ENCODE results near the gene OR7A5.

- TF ChIP-seq GATA2 (CRISPR knock-in tag; IDR thresholded peaks at IDR 0.05): no peak
- TF ChIP-seq, protein P1, sequence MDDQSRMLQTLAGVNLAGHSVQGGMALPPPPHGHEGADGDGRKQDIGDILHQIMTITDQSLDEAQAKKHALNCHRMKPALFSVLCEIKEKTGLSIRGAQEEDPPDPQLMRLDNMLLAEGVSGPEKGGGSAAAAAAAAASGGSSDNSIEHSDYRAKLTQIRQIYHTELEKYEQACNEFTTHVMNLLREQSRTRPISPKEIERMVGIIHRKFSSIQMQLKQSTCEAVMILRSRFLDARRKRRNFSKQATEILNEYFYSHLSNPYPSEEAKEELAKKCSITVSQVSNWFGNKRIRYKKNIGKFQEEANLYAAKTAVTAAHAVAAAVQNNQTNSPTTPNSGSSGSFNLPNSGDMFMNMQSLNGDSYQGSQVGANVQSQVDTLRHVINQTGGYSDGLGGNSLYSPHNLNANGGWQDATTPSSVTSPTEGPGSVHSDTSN (IDR thresholded peaks at IDR 0.05): no peak
- TF ChIP-seq REST (IDR thresholded peaks at IDR 0.05; ENCODE audit: low read depth, low read length): no peak
- TF ChIP-seq, protein P2, sequence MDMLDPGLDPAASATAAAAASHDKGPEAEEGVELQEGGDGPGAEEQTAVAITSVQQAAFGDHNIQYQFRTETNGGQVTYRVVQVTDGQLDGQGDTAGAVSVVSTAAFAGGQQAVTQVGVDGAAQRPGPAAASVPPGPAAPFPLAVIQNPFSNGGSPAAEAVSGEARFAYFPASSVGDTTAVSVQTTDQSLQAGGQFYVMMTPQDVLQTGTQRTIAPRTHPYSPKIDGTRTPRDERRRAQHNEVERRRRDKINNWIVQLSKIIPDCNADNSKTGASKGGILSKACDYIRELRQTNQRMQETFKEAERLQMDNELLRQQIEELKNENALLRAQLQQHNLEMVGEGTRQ (IDR thresholded peaks at IDR 0.05; ENCODE audit: borderline replicate concordance, low read depth, low read length): no peak
Observed at GRCh38 chr19:14826006-14826405, 9.0 kb downstream of the OR7A5 start.
